Effector memory CD4-positive, alpha-beta T cell (primary cell): ENCODE data around the gene DEPDC4.
"Not testable (repeated sequence)": the region's sequence is repeated elsewhere in the genome, so short reads cannot be mapped to it uniquely, and the experiment has no call there.

Source experiments
- DNase-seq, 3 donors: peaks; one replicate each; pipeline ENCODE4 v3.0.0-alpha.2; 2020
- H3K27ac ChIP-seq: 2 replicates; pipeline ENCODE4 v1.7.0; 2013; ENCODE audit warnings: mild to moderate bottlenecking, low read length, moderate library complexity; ENCODE audit not compliant: insufficient read depth, poor library complexity, severe bottlenecking
- H3K27me3 ChIP-seq: replicated peaks from 2 replicates; pipeline ENCODE4 v1.7.0; 2013; ENCODE audit warnings: mild to moderate bottlenecking, low read length; ENCODE audit not compliant: insufficient read depth, control insufficient read depth, poor library complexity, severe bottlenecking
- H3K36me3 ChIP-seq: 2 replicates; pipeline ENCODE4 v1.7.0; 2013; ENCODE audit warnings: mild to moderate bottlenecking, low read length, moderate library complexity; ENCODE audit not compliant: control insufficient read depth, insufficient read depth
- H3K4me1 ChIP-seq: 2 replicates; pipeline ENCODE4 v1.7.0; 2013; ENCODE audit warnings: low read length, mild to moderate bottlenecking; ENCODE audit not compliant: control insufficient read depth, insufficient read depth, poor library complexity, severe bottlenecking
- H3K4me3 ChIP-seq: 2 replicates; pipeline ENCODE4 v1.7.0; 2013; ENCODE audit warnings: low read length, low read depth, mild to moderate bottlenecking; ENCODE audit not compliant: insufficient read depth, poor library complexity, severe bottlenecking
- H3K9me3 ChIP-seq: 2 replicates; pipeline ENCODE4 v1.7.0; 2013; ENCODE audit warnings: mild to moderate bottlenecking, low read length, moderate library complexity; ENCODE audit not compliant: control insufficient read depth

The DEPDC4 gene

DNA sequence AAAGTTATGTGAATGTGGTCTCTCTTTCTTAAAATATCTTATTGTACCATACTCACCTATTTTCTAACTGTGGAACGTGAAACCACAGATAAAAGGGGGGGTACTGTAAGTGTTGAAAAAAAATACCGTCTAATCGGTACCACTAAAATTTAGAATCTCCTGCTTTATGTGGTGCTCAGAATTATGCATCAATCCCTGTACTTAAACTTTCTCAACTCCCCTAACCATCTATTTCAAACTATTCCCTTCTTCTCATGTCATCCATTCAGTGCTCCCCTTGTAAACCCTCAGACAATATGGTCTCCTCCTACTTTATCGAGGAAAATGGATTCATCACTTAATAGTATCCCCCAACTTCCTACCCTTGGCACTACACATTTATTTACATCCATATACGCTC lies 23.7 kb downstream of the DEPDC4 start:
- H3K27me3 ChIP-seq, result no peaks in the 10 kb centered on the region
- H3K36me3 ChIP-seq, result no peaks in the 10 kb centered on the region
- H3K27ac ChIP-seq, result no peak overlapping the region
- H3K4me3 ChIP-seq, result no peak overlapping the region
- H3K4me1 ChIP-seq, result no peaks in the 10 kb centered on the region
- DNase-seq, result no peak
- no peaks in the 10 kb centered on the region for H3K9me3 ChIP-seq

GRCh38 chr12:100239589-100239988 lies 27.3 kb downstream of the DEPDC4 start:
- H3K36me3 ChIP-seq, result no peaks in the 10 kb centered on the region
- H3K4me3 ChIP-seq, result no peak overlapping the region
- no peak overlapping the region for H3K27ac ChIP-seq
- no peaks in the 10 kb centered on the region for H3K4me1 ChIP-seq
- no peaks in the 10 kb centered on the region for H3K9me3 ChIP-seq
- no peaks in the 10 kb centered on the region for H3K27me3 ChIP-seq
- DNase-seq, result no peak

DNA sequence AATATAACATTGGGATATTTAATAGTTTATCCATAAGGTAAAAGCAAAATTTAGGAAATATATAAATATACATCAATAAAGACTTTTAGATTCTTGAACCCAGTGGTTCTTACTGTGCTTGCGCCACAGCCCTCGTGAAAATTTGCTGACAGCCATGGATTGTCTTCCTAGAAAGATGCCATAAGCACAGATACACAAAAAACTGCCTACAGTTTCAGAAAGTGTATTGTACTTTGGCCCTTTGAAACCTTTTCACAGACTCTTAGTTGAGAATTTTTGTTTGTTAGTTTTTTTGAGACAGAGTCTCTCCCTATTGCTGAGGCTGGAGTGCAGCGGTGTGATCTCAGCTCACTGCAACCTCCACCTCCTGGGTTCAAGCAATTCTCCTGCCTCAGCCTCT lies 28.1 kb downstream of the DEPDC4 start:
- Histone ChIP-seq H3K9me3 (no peaks in the 10 kb centered on the region), H3K4me1 (no peaks in the 10 kb centered on the region), H3K36me3 (no peaks in the 10 kb centered on the region), H3K4me3 (no peak overlapping the region), H3K27me3 (no peaks in the 10 kb centered on the region), H3K27ac (no peak overlapping the region)
- DNase-seq, result no peak

- DNase-seq, result no peak
- Histone ChIP-seq H3K36me3 (no peaks in the 10 kb centered on the region), H3K4me1 (no peaks in the 10 kb centered on the region), H3K9me3 (no peaks in the 10 kb centered on the region), H3K27ac (no peak overlapping the region), H3K27me3 (no peaks in the 10 kb centered on the region), H3K4me3 (no peak overlapping the region)
These were observed 32.1 kb downstream of the DEPDC4 start for GRCh38 chr12:100234591-100235304.

DNA sequence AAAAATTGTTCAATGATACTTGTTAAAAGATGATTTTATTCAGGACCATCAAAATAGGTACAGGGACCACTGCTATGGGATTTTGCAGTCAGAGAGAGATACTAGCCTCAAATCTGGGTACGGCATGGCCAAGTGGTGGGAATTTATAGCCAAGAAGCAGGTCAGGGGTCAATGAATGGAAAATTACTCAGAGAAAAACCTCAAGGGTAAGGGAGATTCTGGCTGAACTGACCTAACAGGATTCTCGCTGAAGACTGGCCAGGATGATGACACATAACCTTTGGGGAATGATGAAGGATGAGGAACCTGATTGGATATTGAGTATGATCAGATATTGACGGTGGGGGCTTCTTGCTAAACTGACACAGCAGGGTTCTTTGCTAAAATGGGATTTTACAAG lies 32.7 kb downstream of the DEPDC4 start:
- no peaks in the 10 kb centered on the region for H3K9me3 ChIP-seq
- no peak overlapping the region for H3K4me3 ChIP-seq
- no peaks in the 10 kb centered on the region for H3K36me3 ChIP-seq
- no peak for DNase-seq
- no peak overlapping the region for H3K27ac ChIP-seq
- no peaks in the 10 kb centered on the region for H3K4me1 ChIP-seq
- no peaks in the 10 kb centered on the region for H3K27me3 ChIP-seq

- H3K4me1 ChIP-seq, H3K27ac ChIP-seq, H3K9me3 ChIP-seq, H3K36me3 ChIP-seq, DNase-seq, H3K27me3 ChIP-seq, H3K4me3 ChIP-seq: not testable (repeated sequence)
These were observed 35.0 kb downstream of the DEPDC4 start for GRCh38 chr12:100231873-100232272.

DNA sequence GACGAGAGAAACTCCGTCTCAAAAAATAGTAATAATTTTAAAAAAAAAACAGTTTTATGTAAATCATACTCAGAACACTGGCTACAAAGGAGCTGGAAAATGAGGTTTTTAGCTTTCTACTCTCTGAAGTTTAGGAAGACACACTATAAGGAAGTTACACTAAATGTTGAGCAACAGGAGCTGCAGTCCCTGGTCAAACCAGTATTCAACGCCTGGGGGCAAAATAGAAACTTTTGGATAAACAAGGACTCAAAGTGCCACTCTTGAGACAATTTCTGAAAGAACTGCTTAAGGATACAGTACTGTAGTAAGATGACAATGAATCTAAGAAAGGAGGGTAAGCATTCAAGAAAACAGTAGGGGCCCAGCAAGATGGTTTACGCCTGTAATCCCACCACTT lies 37.0 kb downstream of the DEPDC4 start:
- Histone ChIP-seq H3K9me3 (no peaks in the 10 kb centered on the region), H3K27me3 (no peaks in the 10 kb centered on the region), H3K36me3 (peaks cover 9% of the 10 kb centered on the region), H3K27ac (no peak overlapping the region), H3K4me3 (no peak overlapping the region), H3K4me1 (no peaks in the 10 kb centered on the region)
- no peak for DNase-seq

GRCh38 chr12:100229036-100229635 lies 37.7 kb downstream of the DEPDC4 start:
- Histone ChIP-seq H3K27me3 (no peaks in the 10 kb centered on the region), H3K4me1 (no peaks in the 10 kb centered on the region), H3K27ac (no peak overlapping the region), H3K36me3 (peaks cover 15% of the 10 kb centered on the region), H3K9me3 (no peaks in the 10 kb centered on the region), H3K4me3 (no peak overlapping the region)
- no peak for DNase-seq

DNA sequence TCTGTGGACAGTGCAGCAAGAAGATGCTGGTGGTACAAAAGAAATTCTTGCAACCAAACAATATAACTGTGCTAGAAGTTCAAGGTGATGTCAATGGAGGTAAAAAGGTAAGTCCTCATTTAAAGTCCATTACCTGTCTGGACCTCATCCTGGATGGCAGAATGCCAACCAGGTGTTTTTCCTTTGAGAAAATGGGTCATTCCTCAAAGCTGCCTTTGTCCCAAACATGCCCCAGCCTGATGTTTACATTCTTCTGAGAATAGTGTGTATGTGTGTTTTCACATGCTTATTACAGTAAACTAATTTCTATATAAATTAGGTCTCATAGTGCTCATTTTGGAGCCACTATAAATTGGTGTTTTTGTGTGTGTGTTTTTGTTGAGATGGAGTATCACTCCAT lies 41.4 kb downstream of the DEPDC4 start:
- Histone ChIP-seq H3K4me1 (no peaks in the 10 kb centered on the region), H3K36me3 (peaks cover 30% of the 10 kb centered on the region), H3K27ac (no peak overlapping the region), H3K27me3 (no peaks in the 10 kb centered on the region), H3K4me3 (no peak overlapping the region), H3K9me3 (no peaks in the 10 kb centered on the region)
- DNase-seq, result no peak

- DNase-seq, H3K4me1 ChIP-seq, H3K4me3 ChIP-seq, H3K9me3 ChIP-seq, H3K27ac ChIP-seq, H3K27me3 ChIP-seq: not testable (repeated sequence)
- H3K36me3 ChIP-seq, result peaks cover 53% of the 10 kb centered on the region
These were observed 44.7 kb downstream of the DEPDC4 start for GRCh38 chr12:100222173-100222572.
